K562 (cell line): Measurements from ENCODE around the gene RHPN2. TPM values are rescaled to one million over a fixed set of nuclear protein-coding genes. Genes with fewer than 3 reads are reported as not detected.

Experiments
- C11orf30 ChIP-seq: fragments of 450-650 bp; IDR thresholded peaks from 2 replicates; pipeline ENCODE4 v1.6.1; 2016; ENCODE audit warnings: low read depth, mild to moderate bottlenecking
- CBFA2T2 ChIP-seq: fragments of 450-650 bp; conservative IDR thresholded peaks from 2 replicates; pipeline ENCODE4 v1.6.1; 2017; ENCODE audit warnings: mild to moderate bottlenecking
- ETS1 ChIP-seq: conservative IDR thresholded peaks from 2 replicates; pipeline ENCODE4 v1.6.1; 2011; ENCODE audit warnings: low read depth, mild to moderate bottlenecking, low read length; ENCODE audit not compliant: control insufficient read depth
- ETV5 ChIP-seq: sonication (generic); formaldehyde crosslinking; IDR thresholded peaks from 2 replicates; pipeline ENCODE4 v1.4.0; 2020; ENCODE audit warnings: low read depth, mild to moderate bottlenecking, missing genetic modification reagents
- FOS ChIP-seq: IDR thresholded peaks from 3 replicates; pipeline ENCODE4 v1.6.1; 2011; ENCODE audit not compliant: insufficient read length; ENCODE audit errors: extremely low read depth
- HMG20B ChIP-seq: fragments of 250-450 bp; sonication (Bioruptor Pico); IDR thresholded peaks from 2 replicates; pipeline ENCODE4 v1.5.0; 2021; ENCODE audit warnings: mild to moderate bottlenecking
- JUND ChIP-seq, 2 experiments: IDR thresholded peaks; 2 replicates in 1 of 2; 3 replicates in 1 of 2; pipeline ENCODE4 v1.6.1; 2011; ENCODE audit warnings: borderline replicate concordance in 2 of 2, low read depth in 2 of 2, low read length in 2 of 2, improper control_type of control experiment in 1 of 2, missing biosample characterization in 1 of 2, missing genetic modification characterization in 1 of 2, missing genetic modification reagents in 1 of 2
- MAZ ChIP-seq, 2 experiments: fragments of 450-650 bp in 1 of 2; sonication (generic) in 1 of 2; formaldehyde crosslinking; IDR thresholded peaks in 1 of 2; conservative IDR thresholded peaks in 1 of 2; 2 replicates each; pipeline versions ENCODE4 v1.4.0 to v1.5.0; 2020; ENCODE audit warnings: mild to moderate bottlenecking in 1 of 2, missing genetic modification reagents in 1 of 2
- NR0B1 ChIP-seq: fragments of 450-650 bp; IDR thresholded peaks from one replicate; pipeline ENCODE4 v1.6.1; 2018; ENCODE audit warnings: mild to moderate bottlenecking, moderate library complexity; ENCODE audit not compliant: partially characterized antibody
- RBBP5 ChIP-seq: fragments of 200-600 bp; sonication (generic); IDR thresholded peaks from 2 replicates; pipeline ENCODE4 v1.6.1; 2012; ENCODE audit warnings: borderline replicate concordance, mild to moderate bottlenecking, low read length, control low read depth, inconsistent platforms; ENCODE audit not compliant: insufficient read depth, poor library complexity, severe bottlenecking
- TBL1XR1 ChIP-seq, 2 experiments: IDR thresholded peaks; 2 replicates each; pipeline ENCODE4 v1.6.1; 2012; ENCODE audit warnings: improper control_type of control experiment in 2 of 2, low read length in 2 of 2, mild to moderate bottlenecking in 1 of 2
- TRIM24 ChIP-seq, 2 experiments: fragments of 450-650 bp; IDR thresholded peaks; 2 replicates each; pipeline ENCODE4 v1.6.1; 2016
- ZBTB11 ChIP-seq, 3 experiments: fragments of 200-800 bp in 1 of 3; fragments of 250-450 bp in 1 of 3; fragments of 450-650 bp in 1 of 3; sonication (Bioruptor Pico) in 1 of 3; sonication (Bioruptor generic) in 1 of 3; formaldehyde crosslinking in 1 of 3; IDR thresholded peaks; 2 replicates each; pipeline versions ENCODE4 v1.6.1 to v1.8.0; 2016 to 2022; ENCODE audit warnings: mild to moderate bottlenecking in 2 of 3, missing genetic modification characterization in 2 of 3, missing compliant biosample characterization in 1 of 3, moderate library complexity in 1 of 3
- ZBTB9 ChIP-seq: fragments of 450-650 bp; formaldehyde crosslinking; IDR thresholded peaks from 2 replicates; pipeline ENCODE4 v1.4.0; 2020; ENCODE audit warnings: mild to moderate bottlenecking, moderate library complexity
- polyA plus RNA-seq, 8 experiments: library from polyadenylated mRNA; depleted of rRNA in 4 of 8; stranded (reverse) in 5 of 8; unstranded in 3 of 8; fragments of >200 nt; fragmentation: Nextera tagmentation in 2 of 8; fragmentation: Illumina TruSeq in 1 of 8; extraction: Ambion mirVana in 2 of 8; extraction: Trizol in 1 of 8; gene quantifications; 2 replicates each; pipeline versions ENCODE4 v1.2.1 to v1.2.3, GENCODE V29; 2011 to 2014; ENCODE audit warnings: inconsistent platforms in 1 of 8, missing spikeins in 1 of 8
- total RNA-seq, 7 experiments: library from RNA; depleted of rRNA in 6 of 7; stranded (reverse); fragments of >200 nt in 6 of 7; fragmentation: Illumina TruSeq in 2 of 7; extraction: Trizol in 2 of 7; gene quantifications; 2 replicates each; pipeline versions ENCODE4 v1.2.1 to v1.2.3, GENCODE V29; 2011 to 2021; ENCODE audit warnings: low replicate concordance in 1 of 7
- TF ChIP-seq, protein P1 (sequence below): fragments of 250-450 bp; sonication (Bioruptor Pico); IDR thresholded peaks from 2 replicates; pipeline ENCODE4 v1.8.0; 2022; ENCODE audit warnings: inconsistent platforms

Gene RHPN2
- total and polyA plus RNA-seq, 9 of the 15 experiments (the other 6 are each of a cell fraction or from before 2014, with no cell fraction given), result 0.63 to 9.9 (median 3.2) TPM

- TF ChIP-seq ZBTB11 (CRISPR knock-in tag; IDR thresholded peaks at IDR 0.05) (0 out of 6 replicates have a peak, but pooled peaks of 1 of the 3 experiments have one; percentile 27), TRIM24 (IDR thresholded peaks at IDR 0.05) (peak; percentile 39 to 73; a peak in 3 of 4 replicates), TBL1XR1 (IDR thresholded peaks at IDR 0.05; ENCODE audit: low read length in 2 of 2) (peak in 1 of 2 experiments; percentile 65; a peak in 2 of 4 replicates), ETS1 (no peak), NR0B1 (no peak), JUND (IDR thresholded peaks at IDR 0.05; ENCODE audit: borderline replicate concordance, low read depth, low read length) (peak; percentile 97), JUND (tag; IDR thresholded peaks at IDR 0.05; ENCODE audit: borderline replicate concordance, low read depth, low read length) (peak; percentile 98), HMG20B (CRISPR knock-in tag) (no peak), ETV5 (CRISPR knock-in tag) (no peak), C11orf30 (peak; percentile 84), ZBTB9 (CRISPR knock-in tag) (peak; percentile 35; the same call in 1 of the 2 replicates), MAZ (CRISPR knock-in tag; conservative IDR thresholded peaks at IDR 0.05 in 1 of 2, IDR thresholded peaks at IDR 0.05 in 1 of 2) (peak; percentile 41 to 53; a peak in 3 of 4 replicates), FOS (peak; percentile 60), CBFA2T2 (peak; percentile 90), RBBP5 (no peak)
- TF ChIP-seq, protein P1, sequence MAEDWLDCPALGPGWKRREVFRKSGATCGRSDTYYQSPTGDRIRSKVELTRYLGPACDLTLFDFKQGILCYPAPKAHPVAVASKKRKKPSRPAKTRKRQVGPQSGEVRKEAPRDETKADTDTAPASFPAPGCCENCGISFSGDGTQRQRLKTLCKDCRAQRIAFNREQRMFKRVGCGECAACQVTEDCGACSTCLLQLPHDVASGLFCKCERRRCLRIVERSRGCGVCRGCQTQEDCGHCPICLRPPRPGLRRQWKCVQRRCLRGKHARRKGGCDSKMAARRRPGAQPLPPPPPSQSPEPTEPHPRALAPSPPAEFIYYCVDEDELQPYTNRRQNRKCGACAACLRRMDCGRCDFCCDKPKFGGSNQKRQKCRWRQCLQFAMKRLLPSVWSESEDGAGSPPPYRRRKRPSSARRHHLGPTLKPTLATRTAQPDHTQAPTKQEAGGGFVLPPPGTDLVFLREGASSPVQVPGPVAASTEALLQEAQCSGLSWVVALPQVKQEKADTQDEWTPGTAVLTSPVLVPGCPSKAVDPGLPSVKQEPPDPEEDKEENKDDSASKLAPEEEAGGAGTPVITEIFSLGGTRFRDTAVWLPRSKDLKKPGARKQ (CRISPR knock-in tag), result no peak
Observed at GRCh38 chr19:33100894-33101644, 36.4 kb upstream of the RHPN2 start (continued).
